GM19035 (cell line): ENCODE measurements around the gene KCND3.

Source experiments
- ATAC-seq: cut with Tn5 transposase; IDR thresholded peaks from one replicate; pipeline ENCODE4 v1.9.1; 2021; ENCODE audit not compliant: unreplicated experiment

The KCND3 gene

GRCh38 chr1:111988743-111989453 lies 570 bp downstream of the KCND3 start:
- ATAC-seq, result no peak

- no peak for ATAC-seq
Measured at GRCh38 chr1:111988377-111988742, 1.1 kb downstream of the KCND3 start.

GRCh38 chr1:111987502-111987901 lies 2.0 kb downstream of the KCND3 start:
- no peak for ATAC-seq

GRCh38 chr1:111983500-111983899 lies 6.0 kb downstream of the KCND3 start:
- ATAC-seq, result no peak

- ATAC-seq, result no peak
Measured at GRCh38 chr1:111982428-111982827, 7.0 kb downstream of the KCND3 start.

GRCh38 chr1:111981871-111982270 lies 7.6 kb downstream of the KCND3 start:
- ATAC-seq, result no peak

GRCh38 chr1:111981090-111981489 lies 8.4 kb downstream of the KCND3 start:
- ATAC-seq, result no peak

- no peak for ATAC-seq
Measured at GRCh38 chr1:111980686-111981085, 8.8 kb downstream of the KCND3 start.

GRCh38 chr1:111978695-111979094 lies 10.8 kb downstream of the KCND3 start:
- ATAC-seq, result no peak

- no peak for ATAC-seq
Measured at GRCh38 chr1:111977378-111977777, 12.1 kb downstream of the KCND3 start.

- no peak for ATAC-seq
Measured at GRCh38 chr1:111976842-111977241, 12.6 kb downstream of the KCND3 start.

- no peak for ATAC-seq
Measured at GRCh38 chr1:111976332-111976731, 13.1 kb downstream of the KCND3 start.

- ATAC-seq, result no peak
Measured at GRCh38 chr1:111973150-111973790, 16.2 kb downstream of the KCND3 start.

GRCh38 chr1:111971396-111971795 lies 18.1 kb downstream of the KCND3 start:
- no peak for ATAC-seq

- ATAC-seq, result no peak
Measured at GRCh38 chr1:111968511-111968910, 21.0 kb downstream of the KCND3 start.

GRCh38 chr1:111967886-111968285 lies 21.6 kb downstream of the KCND3 start:
- ATAC-seq, result no peak

GRCh38 chr1:111967067-111967690 lies 22.3 kb downstream of the KCND3 start:
- ATAC-seq, result no peak

- ATAC-seq, result no peak
Measured at GRCh38 chr1:111965781-111966443, 23.6 kb downstream of the KCND3 start.

GRCh38 chr1:111963985-111964738 lies 25.3 kb downstream of the KCND3 start:
- ATAC-seq, result no peak

- ATAC-seq, result no peak
Measured at GRCh38 chr1:111961773-111962565, 27.5 kb downstream of the KCND3 start.
